IMR-90 (cell line): ENCODE measurements around the gene AKAP17A. TPM values are rescaled to one million over a fixed set of nuclear protein-coding genes. Genes with fewer than 3 reads are reported as not detected.

Experiments used
- ATAC-seq: fragments of 200-7000 bp; cut with Tn5 transposase; 2 replicates; pipeline ENCODE4 v1.9.1; 2020; ENCODE audit warnings: low read depth, mild to moderate bottlenecking, moderate library complexity
- BruUV-seq: library from RNA; stranded (reverse); fragments of 400-500 nt; replicated peaks from 2 replicates; lab custom pipeline; 2021; lab: Mats Ljungman, UMichigan
- CTCF ChIA-PET: fragments of 300-600 bp; formaldehyde crosslinking; extraction: SDS; loops from one replicate; lab custom pipeline; 2021; ENCODE audit warnings: antibody characterized with exemption; lab: Yijun Ruan, JAX
- POLR2A ChIA-PET: fragments of 300-600 bp; sonication (Branson Sonifier 250); formaldehyde crosslinking; loops from one replicate; lab custom pipeline; 2022; ENCODE audit warnings: antibody characterized with exemption; ENCODE audit not compliant: unreplicated experiment; lab: Charles Lee
- DNase-seq: peaks from one replicate; pipeline ENCODE4 v3.0.0; 2013
- H2AFZ ChIP-seq: replicated peaks from 2 replicates; pipeline ENCODE3; 2013; ENCODE audit warnings: low read length, mild to moderate bottlenecking; ENCODE audit not compliant: poor library complexity
- H2AK5ac ChIP-seq: 2 replicates; pipeline ENCODE4 v1.6.1; 2013; ENCODE audit warnings: low read depth, low read length, inconsistent platforms
- H2AK9ac ChIP-seq: replicated peaks from 2 replicates; pipeline ENCODE3; 2013; ENCODE audit warnings: mild to moderate bottlenecking, low read depth, low read length, moderate library complexity; ENCODE audit not compliant: poor library complexity
- H2BK120ac ChIP-seq: 2 replicates; pipeline ENCODE4 v1.6.1; 2013; ENCODE audit warnings: low read depth, low read length, inconsistent platforms
- H2BK15ac ChIP-seq: 3 replicates; pipeline ENCODE4 v1.6.1; 2013; ENCODE audit warnings: low read depth, low read length, inconsistent platforms
- H2BK20ac ChIP-seq: 2 replicates; pipeline ENCODE4 v1.6.1; 2013; ENCODE audit warnings: low read depth, mild to moderate bottlenecking, inconsistent platforms, low read length, moderate library complexity
- H2BK5ac ChIP-seq: 2 replicates; pipeline ENCODE4 v1.6.1; 2013; ENCODE audit warnings: mild to moderate bottlenecking, low read depth, low read length, inconsistent platforms; ENCODE audit not compliant: poor library complexity, severe bottlenecking
- H3K14ac ChIP-seq: replicated peaks from 2 replicates; pipeline ENCODE4 v1.6.1; 2013; ENCODE audit warnings: low read depth, low read length, inconsistent platforms
- H3K18ac ChIP-seq: 2 replicates; pipeline ENCODE4 v1.6.1; 2013; ENCODE audit warnings: low read depth, low read length, control low read depth
- H3K23ac ChIP-seq: 2 replicates; pipeline ENCODE4 v1.6.1; 2013; ENCODE audit warnings: low read depth, low read length, inconsistent platforms
- H3K27ac ChIP-seq: 2 replicates; pipeline ENCODE4 v1.5.1; 2013; ENCODE audit warnings: mild to moderate bottlenecking, control low read depth, low read length; ENCODE audit not compliant: insufficient read depth
- H3K27me3 ChIP-seq: 2 replicates; pipeline ENCODE4 v1.6.1; 2013; ENCODE audit warnings: low read length; ENCODE audit not compliant: control insufficient read depth, insufficient read depth
- H3K36me3 ChIP-seq: 2 replicates; pipeline ENCODE4 v1.6.1; 2013; ENCODE audit warnings: low read length, mixed read lengths; ENCODE audit not compliant: control insufficient read depth, insufficient read depth
- H3K4ac ChIP-seq: 2 replicates; pipeline ENCODE4 v1.6.1; 2013; ENCODE audit warnings: low read depth, low read length, inconsistent platforms
- H3K4me1 ChIP-seq: 2 replicates; pipeline ENCODE4 v1.6.1; 2013; ENCODE audit warnings: low read length, mixed read lengths; ENCODE audit not compliant: control insufficient read depth, insufficient read depth
- H3K4me2 ChIP-seq: 2 replicates; pipeline ENCODE4 v1.6.1; 2013; ENCODE audit warnings: low read depth, mild to moderate bottlenecking, control low read depth, low read length, moderate library complexity
- H3K4me3 ChIP-seq: 2 replicates; pipeline ENCODE4 v1.5.1; 2013; ENCODE audit warnings: low read depth, mild to moderate bottlenecking, control low read depth, low read length, moderate library complexity; ENCODE audit not compliant: insufficient read depth
- H3K56ac ChIP-seq: 2 replicates; pipeline ENCODE4 v1.6.1; 2013; ENCODE audit warnings: low read length, inconsistent platforms; ENCODE audit not compliant: insufficient read depth; ENCODE audit errors: extremely low read depth
- H3K79me1 ChIP-seq, 2 experiments: 2 replicates each; pipeline ENCODE4 v1.6.1; 2013; ENCODE audit warnings: low read length in 2 of 2, inconsistent platforms in 1 of 2, low read depth in 1 of 2
- H3K9ac ChIP-seq: 2 replicates; pipeline ENCODE4 v1.6.1; 2013; ENCODE audit warnings: low read depth, low read length, control low read depth
- H3K9me1 ChIP-seq: 2 replicates; pipeline ENCODE4 v1.6.1; 2013; ENCODE audit warnings: low read length, inconsistent platforms; ENCODE audit not compliant: insufficient read depth
- H3K9me3 ChIP-seq: 2 replicates; pipeline ENCODE4 v1.6.1; 2013; ENCODE audit warnings: low read length; ENCODE audit not compliant: control insufficient read depth, insufficient read depth
- H4K20me1 ChIP-seq: 2 replicates; pipeline ENCODE4 v1.6.1; 2013; ENCODE audit warnings: low read length, inconsistent platforms; ENCODE audit not compliant: insufficient read depth
- H4K5ac ChIP-seq: 2 replicates; pipeline ENCODE4 v1.6.1; 2013; ENCODE audit warnings: mild to moderate bottlenecking, low read depth, low read length, control low read depth
- H4K8ac ChIP-seq, 2 experiments: 2 replicates each; pipeline ENCODE4 v1.6.1; 2013; ENCODE audit warnings: low read depth in 2 of 2, low read length in 2 of 2, control low read depth in 1 of 2, inconsistent platforms in 1 of 2
- H4K91ac ChIP-seq: 2 replicates; pipeline ENCODE4 v1.6.1; 2013; ENCODE audit warnings: low read depth, low read length, inconsistent platforms; ENCODE audit not compliant: insufficient read depth
- BHLHE40 ChIP-seq: fragments of 150-350 bp; IDR thresholded peaks from 2 replicates; pipeline ENCODE4 v1.6.1; 2016; ENCODE audit warnings: mild to moderate bottlenecking, low read depth, low read length
- CEBPB ChIP-seq: IDR thresholded peaks from 2 replicates; pipeline ENCODE4 v1.6.1; 2012; ENCODE audit warnings: low read depth, low read length, improper control_type of control experiment
- CHD1 ChIP-seq: IDR thresholded peaks from 2 replicates; pipeline ENCODE4 v1.6.1; 2012; ENCODE audit warnings: low read depth, low read length, improper control_type of control experiment
- CTCF ChIP-seq: conservative IDR thresholded peaks from 2 replicates; pipeline ENCODE4 v1.5.1; 2012; ENCODE audit warnings: mild to moderate bottlenecking, low read depth, low read length, improper control_type of control experiment
- FOS ChIP-seq: fragments of 150-350 bp; IDR thresholded peaks from 2 replicates; pipeline ENCODE4 v1.6.1; 2016; ENCODE audit warnings: low read depth, low read length
- MAFK ChIP-seq: IDR thresholded peaks from 2 replicates; pipeline ENCODE4 v1.6.1; 2012; ENCODE audit warnings: low read depth, low read length, improper control_type of control experiment
- MAZ ChIP-seq: IDR thresholded peaks from 2 replicates; pipeline ENCODE4 v1.6.1; 2012; ENCODE audit warnings: low read depth, mild to moderate bottlenecking, low read length, improper control_type of control experiment, moderate library complexity, borderline replicate concordance
- MXI1 ChIP-seq: IDR thresholded peaks from 2 replicates; pipeline ENCODE4 v1.6.1; 2012; ENCODE audit warnings: low read depth, mild to moderate bottlenecking, low read length, moderate library complexity, borderline replicate concordance
- NFE2L2 ChIP-seq: fragments of 150-350 bp; IDR thresholded peaks from 2 replicates; pipeline ENCODE4 v1.6.1; 2016; ENCODE audit warnings: low read depth, mild to moderate bottlenecking, low read length
- POLR2A ChIP-seq: IDR thresholded peaks from 2 replicates; pipeline ENCODE4 v1.6.1; 2012; ENCODE audit warnings: mild to moderate bottlenecking, low read depth, low read length
- RAD21 ChIP-seq: IDR thresholded peaks from 2 replicates; pipeline ENCODE4 v1.6.1; 2012; ENCODE audit warnings: low read length, improper control_type of control experiment
- RCOR1 ChIP-seq: IDR thresholded peaks from 2 replicates; pipeline ENCODE4 v1.6.1; 2012; ENCODE audit warnings: mild to moderate bottlenecking, low read length, improper control_type of control experiment; ENCODE audit not compliant: insufficient replicate concordance
- RFX5 ChIP-seq: IDR thresholded peaks from 2 replicates; pipeline ENCODE4 v1.8.0; 2012; ENCODE audit warnings: low read depth, mild to moderate bottlenecking, low read length, moderate library complexity
- SMC3 ChIP-seq: fragments of 150-350 bp; IDR thresholded peaks from 2 replicates; pipeline ENCODE4 v1.6.1; 2016; ENCODE audit warnings: low read depth, mild to moderate bottlenecking, antibody characterized with exemption, low read length, moderate library complexity
- USF2 ChIP-seq: fragments of 150-350 bp; IDR thresholded peaks from 2 replicates; pipeline ENCODE4 v1.6.1; 2017; ENCODE audit warnings: mild to moderate bottlenecking, antibody characterized with exemption, low read length, low read depth
- WGBS, 2 experiments: methylation state at CpG; one replicate each; pipeline versions ENCODE4 v1.1.5 to v1.1.7; 2013; ENCODE audit warnings: missing lambda C conversion rate in 2 of 2; ENCODE audit not compliant: insufficient read length in 1 of 2; ENCODE audit errors: extremely low coverage in 2 of 2; 5-methylcytosine and 5-hydroxymethylcytosine counted together
- dilution Hi-C: fragments of 300-500 bp; cut with HindIII; formaldehyde crosslinking; loops from one replicate; pipeline ENCODE4 v1.14.3; 2018; ENCODE audit warnings: low sequenced_read_pairs; ENCODE audit not compliant: unreplicated experiment
- in situ Hi-C: fragments of 300-500 bp; cut with MboI; formaldehyde crosslinking; loops from 3 replicates; pipeline ENCODE4 v1.14.3; 2019; ENCODE audit warnings: low sequenced_read_pairs, inconsistent platforms, mixed read lengths
- intact Hi-C: fragments of 100-400 bp; cut with micrococcal nuclease; formaldehyde crosslinking; loops from 2 replicates; pipeline ENCODE4 v1.10.0; 2022
- polyA plus RNA-seq, 3 experiments: library from polyadenylated mRNA; depleted of rRNA; stranded (reverse); fragments of >200 nt; gene quantifications; 2 replicates each; pipeline ENCODE4 v1.2.3, GENCODE V29; 2012; ENCODE audit warnings: low replicate concordance in 1 of 3
- total RNA-seq: library from RNA; depleted of rRNA; stranded (reverse); fragments of >200 nt; gene quantifications from 2 replicates; pipeline ENCODE4 v1.2.3, GENCODE V29; 2012
- TF ChIP-seq, protein P1 (sequence below): fragments of 150-350 bp; IDR thresholded peaks from 2 replicates; pipeline ENCODE4 v1.6.1; 2016; ENCODE audit warnings: low read depth, mild to moderate bottlenecking, low read length, moderate library complexity, borderline replicate concordance

The AKAP17A gene
- total and polyA plus RNA-seq, 2 of the 4 experiments (the other 2 are of a cell fraction), result 9.0 to 23.7 TPM

DNA sequence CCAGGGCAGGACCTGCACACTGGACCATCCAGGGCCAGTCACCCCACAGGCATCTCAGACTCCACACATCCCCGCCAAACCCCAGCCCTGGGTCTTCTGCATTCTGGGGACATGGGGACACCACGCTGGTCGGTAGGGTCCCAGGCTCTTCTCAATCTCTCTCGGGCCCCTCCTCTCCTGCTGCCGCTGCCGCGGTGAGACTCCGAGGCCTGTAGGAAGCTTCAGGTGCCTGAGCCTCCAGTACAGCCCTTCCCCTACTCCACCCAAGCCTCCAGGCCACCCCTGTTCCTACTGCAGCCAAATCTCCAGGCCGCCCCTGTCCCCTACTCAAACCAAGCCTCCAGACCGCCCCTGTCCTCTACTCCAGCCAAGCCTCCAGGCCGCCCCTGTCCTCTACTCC is 17.9 kb downstream of the AKAP17A start:
- Histone ChIP-seq H3K27me3 (no peaks in the 10 kb centered on the region), H2BK5ac (no peak overlapping the region), H3K9me3 (no peaks in the 10 kb centered on the region), H3K9ac (no peak overlapping the region), H3K18ac (no peak overlapping the region), H3K4me3 (no peak overlapping the region), H2AFZ (no peak overlapping the region), H3K23ac (no peak overlapping the region), H3K14ac (no peak overlapping the region), H3K27ac (no peak overlapping the region), H3K9me1 (no peaks in the 10 kb centered on the region), H2AK5ac (no peak overlapping the region), H4K5ac (no peak overlapping the region), H4K8ac (no peak overlapping the region), H4K91ac (no peak overlapping the region), H3K79me1 (0 out of 4 replicates have a peak, but pooled peaks cover 0 to 1% of the 10 kb centered on the region in 2 experiments), H3K36me3 (no peaks in the 10 kb centered on the region), H3K4ac (no peak overlapping the region), H2BK20ac (no peak overlapping the region), H2BK15ac (no peak overlapping the region), H2AK9ac (no peak overlapping the region), H3K4me2 (no peak overlapping the region), H3K56ac (no peak overlapping the region), H2BK120ac (no peak overlapping the region), H4K20me1 (no peaks in the 10 kb centered on the region; the same call in 1 of the 2 replicates), H3K4me1 (no peaks in the 10 kb centered on the region)
- dilution Hi-C loops (no loop called here), in situ Hi-C loops (no loop called here), intact Hi-C loops (no loop called here)
- no peak for TF ChIP-seq MAZ
- no peak for TF ChIP-seq USF2
- TF ChIP-seq POLR2A, result no peak
- no peak for TF ChIP-seq RCOR1
- no peak for TF ChIP-seq RFX5
- TF ChIP-seq, protein P1, sequence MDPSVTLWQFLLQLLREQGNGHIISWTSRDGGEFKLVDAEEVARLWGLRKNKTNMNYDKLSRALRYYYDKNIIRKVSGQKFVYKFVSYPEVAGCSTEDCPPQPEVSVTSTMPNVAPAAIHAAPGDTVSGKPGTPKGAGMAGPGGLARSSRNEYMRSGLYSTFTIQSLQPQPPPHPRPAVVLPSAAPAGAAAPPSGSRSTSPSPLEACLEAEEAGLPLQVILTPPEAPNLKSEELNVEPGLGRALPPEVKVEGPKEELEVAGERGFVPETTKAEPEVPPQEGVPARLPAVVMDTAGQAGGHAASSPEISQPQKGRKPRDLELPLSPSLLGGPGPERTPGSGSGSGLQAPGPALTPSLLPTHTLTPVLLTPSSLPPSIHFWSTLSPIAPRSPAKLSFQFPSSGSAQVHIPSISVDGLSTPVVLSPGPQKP, result no peak
- TF ChIP-seq CEBPB, result no peak
- no peak for TF ChIP-seq SMC3
- TF ChIP-seq FOS, result no peak
- TF ChIP-seq CHD1, result no peak
- TF ChIP-seq RAD21, result no peak
- TF ChIP-seq MXI1, result no peak
- no peak for TF ChIP-seq MAFK
- no peak for TF ChIP-seq BHLHE40
- no peak for TF ChIP-seq NFE2L2
- TF ChIP-seq CTCF, result no peak
- DNase-seq (no peak), ATAC-seq (no peak)
- ChIA-PET CTCF (no interaction called here), POLR2A (no interaction called here)
- 90% methylated on average over 2 of the region's 11 CpGs; no CpG with 5 or more reads in 1 of the 2 experiments for WGBS, 2 experiments
- BruUV-seq, result no TSS peak
